Stimulated activated CD8-positive, alpha-beta memory T cell treated with anti-CD3 and anti-CD28 coated beads, Interleukin-12 subunit alpha, Interleukin-12 subunit beta, amount 100 ng/mL, for 24 hours (primary cell): ENCODE measurements around the gene ZBTB16.

Experiments
- DNase-seq: peaks from one replicate; pipeline ENCODE4 v3.0.0-alpha.2; 2020; ENCODE audit errors: extremely low read depth

ZBTB16 gene

GRCh38 chr11:114185436-114185835 lies 125.9 kb downstream of the ZBTB16 start:
- no peak for DNase-seq

- no peak for DNase-seq
These were observed 127.7 kb downstream of the ZBTB16 start for GRCh38 chr11:114187173-114187572.

GRCh38 chr11:114188851-114189570 lies 129.5 kb downstream of the ZBTB16 start:
- DNase-seq: no peak

DNA sequence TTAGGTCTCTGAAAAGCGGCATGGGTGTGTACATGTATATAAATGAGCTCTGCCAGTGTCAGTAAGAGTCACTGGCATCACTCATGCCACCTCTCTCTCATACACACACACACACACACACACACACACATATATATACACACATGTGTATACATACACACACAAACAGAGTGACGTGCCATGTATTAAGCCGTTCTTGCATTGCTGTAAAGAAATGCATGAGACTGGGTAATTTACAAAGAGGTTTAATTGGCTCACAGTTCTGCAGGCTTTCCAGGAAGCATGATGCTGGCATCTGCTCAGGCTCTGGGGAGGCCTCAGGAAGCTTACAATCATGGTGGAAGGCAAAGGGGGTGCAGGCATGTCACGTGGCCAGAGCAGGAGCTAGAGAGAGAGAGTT lies 131.1 kb downstream of the ZBTB16 start:
- DNase-seq: no peak

DNA sequence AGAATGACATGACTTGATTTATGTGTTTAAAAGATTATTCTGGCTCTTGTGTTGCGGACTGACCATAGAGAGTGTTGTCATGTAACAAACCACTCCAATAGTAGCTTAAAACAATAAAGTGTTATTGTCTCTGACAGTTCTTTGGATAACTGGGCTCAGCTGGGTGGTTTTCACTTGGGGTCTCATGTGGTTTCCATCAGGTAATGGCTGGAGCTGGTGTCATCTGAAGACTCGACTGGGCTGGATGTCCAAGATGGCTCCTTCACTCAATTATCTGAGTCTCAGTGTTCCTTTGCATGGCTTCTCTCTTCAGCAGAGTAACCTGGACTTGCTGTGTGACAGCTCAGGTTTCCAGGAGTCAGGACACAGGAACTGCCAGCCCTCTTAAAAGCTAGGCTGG lies 132.4 kb downstream of the ZBTB16 start:
- DNase-seq: no peak

- no peak for DNase-seq
These were observed 133.4 kb downstream of the ZBTB16 start for GRCh38 chr11:114192841-114193389.

DNA sequence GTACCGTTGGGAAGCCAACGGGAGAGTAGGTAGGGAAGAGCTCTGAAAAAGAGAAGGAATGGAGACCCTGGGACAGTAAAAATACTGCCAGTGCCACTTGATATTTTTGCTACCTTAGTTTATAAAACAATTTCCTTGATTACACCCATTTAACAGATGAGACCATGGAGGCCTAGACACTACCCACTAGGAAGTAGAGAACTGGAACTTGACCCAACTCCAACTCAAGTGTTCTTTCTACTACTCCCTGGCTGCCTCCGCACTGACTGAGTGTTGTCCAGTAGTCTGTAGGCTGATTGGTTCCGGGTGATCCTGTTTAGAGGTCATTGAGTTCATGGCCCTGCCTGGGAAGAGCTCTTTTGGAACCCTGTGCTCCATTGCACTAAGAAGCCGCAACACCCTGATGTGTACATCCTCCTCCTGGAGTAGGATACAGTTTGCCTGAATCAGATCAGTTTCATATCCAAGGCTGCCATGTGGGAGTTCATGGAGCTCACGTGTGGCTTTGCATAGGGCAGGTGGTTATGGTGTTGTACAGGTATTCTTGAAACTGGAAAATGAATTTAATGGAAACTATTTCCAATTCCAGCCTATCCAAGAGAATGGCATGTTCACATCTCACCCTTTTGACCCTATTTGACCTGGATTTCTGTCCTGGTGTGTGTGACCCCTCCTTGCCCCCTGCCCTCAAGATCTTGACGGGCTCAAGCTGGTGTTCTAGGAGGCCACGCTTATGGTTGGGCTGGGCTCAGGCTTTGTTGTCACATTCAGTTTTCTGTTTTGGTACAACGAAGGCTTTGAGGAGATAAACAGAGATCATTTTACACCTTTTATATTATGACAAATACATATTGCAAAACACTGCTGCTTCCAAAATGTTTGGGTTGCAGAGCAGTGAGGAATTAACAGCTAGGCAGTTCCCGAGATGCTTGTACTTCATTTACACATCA lies 134.5 kb downstream of the ZBTB16 start:
- no peak for DNase-seq

GRCh38 chr11:114194702-114195101 lies 135.2 kb downstream of the ZBTB16 start:
- DNase-seq: no peak

DNA sequence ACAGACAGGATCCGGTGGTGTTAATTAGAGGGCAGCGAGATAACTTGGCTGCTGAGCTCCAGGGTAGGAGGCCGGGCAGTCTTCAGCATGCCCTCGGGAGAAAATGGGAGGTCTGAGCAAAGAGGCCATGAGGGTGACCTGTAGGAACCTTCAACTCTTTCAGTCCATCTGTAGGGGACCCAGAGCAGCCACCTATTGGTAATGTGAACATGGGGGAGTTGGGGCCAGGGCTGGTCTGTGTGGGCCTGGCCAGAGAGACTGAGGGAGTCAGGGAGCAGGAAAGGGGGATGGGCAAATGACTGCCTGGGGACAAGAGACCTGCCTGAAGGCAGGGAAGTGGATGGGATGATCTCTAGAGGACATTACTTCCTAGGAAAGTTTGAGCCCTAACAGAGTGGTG lies 135.6 kb downstream of the ZBTB16 start:
- DNase-seq: no peak

- no peak for DNase-seq
These were observed 136.6 kb downstream of the ZBTB16 start for GRCh38 chr11:114195981-114196731.

DNA sequence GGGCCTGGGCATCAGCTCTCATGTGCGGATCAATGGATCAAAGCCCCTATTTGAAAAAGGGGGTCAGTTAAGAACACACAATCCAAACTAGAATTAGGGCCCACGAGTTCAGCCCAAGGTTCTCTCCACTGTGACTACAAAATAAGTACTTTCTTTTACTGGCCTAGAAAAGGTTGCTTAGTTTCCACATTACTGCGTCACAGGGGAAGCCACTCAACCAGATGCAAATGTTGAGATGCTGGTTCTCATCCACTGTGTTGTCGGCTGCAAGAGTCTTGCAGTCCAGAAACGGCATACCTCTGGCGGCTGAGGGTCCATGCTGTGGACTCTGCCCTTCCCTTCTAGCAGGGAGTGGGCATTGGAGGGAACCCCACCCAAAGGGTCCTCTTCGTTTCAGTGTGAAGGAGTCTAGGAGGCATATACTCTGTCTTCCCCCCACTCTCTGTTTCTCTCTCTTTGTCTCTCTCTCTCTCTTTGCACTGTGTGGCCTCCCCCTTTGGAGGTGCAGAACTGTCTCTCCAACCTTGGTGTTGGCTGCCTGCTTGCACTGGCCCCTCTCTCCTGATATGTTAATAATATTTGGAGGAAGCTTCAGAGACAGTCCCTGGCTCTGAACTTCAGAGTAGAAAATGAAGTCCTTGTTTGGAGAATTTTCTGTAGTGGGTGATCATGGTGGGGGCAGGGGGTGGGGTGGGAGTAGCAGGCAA lies 137.6 kb downstream of the ZBTB16 start:
- DNase-seq: no peak

DNA sequence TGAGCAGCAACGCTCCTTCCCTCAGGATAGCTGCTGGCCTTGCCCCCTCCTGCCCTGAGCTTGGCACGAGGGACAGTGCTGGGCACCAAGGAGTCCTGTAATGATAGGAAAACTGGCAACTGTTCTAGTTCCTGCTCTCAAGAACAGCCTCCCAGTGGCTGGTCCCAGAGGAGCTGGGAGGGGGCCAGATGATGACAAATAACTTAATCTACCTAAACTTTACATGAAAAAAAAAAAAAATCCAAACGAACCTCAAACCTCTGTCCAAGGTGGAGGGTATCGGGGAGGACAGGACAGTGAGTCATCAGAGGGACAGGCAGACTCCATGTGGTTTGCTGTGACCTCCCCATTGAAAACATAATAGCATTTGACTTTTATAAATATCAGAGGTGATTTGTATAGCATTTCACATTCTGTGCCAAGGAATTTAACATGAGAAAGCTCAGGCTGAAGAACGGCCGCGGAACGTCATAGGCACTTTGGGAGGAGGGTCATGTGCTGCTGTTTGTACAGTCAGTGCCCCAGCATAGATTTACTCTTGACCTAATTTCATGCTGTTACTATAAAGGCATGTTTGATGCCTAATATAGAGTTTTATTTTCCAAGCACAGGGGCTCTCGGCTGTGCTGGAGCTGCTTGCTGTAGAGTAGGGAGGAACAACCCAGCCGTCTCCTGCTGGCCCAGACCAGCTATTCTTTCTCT lies 138.4 kb downstream of the ZBTB16 start:
- DNase-seq: no peak

DNA sequence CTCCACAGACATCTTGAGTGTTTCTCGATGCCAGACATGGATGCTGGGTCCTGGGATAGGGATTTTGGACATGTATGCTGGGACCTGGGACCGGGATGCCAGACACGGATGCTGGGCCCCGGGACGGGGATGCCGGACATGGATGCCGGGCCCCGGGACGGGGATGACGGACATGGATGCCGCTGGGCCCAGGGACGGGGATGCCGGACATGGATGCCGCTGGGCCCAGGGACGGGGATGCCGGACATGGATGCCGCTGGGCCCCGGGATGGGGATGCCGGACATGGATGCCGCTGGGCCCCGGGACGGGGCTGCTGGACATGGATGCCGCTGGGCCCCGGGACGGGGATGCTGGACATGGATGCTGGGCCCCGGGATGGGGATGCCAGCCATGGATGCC lies 139.5 kb downstream of the ZBTB16 start:
- no peak for DNase-seq

- no peak for DNase-seq
These were observed 141.0 kb downstream of the ZBTB16 start for GRCh38 chr11:114200351-114201133.

GRCh38 chr11:114201219-114201618 lies 141.7 kb downstream of the ZBTB16 start:
- DNase-seq: no peak

DNA sequence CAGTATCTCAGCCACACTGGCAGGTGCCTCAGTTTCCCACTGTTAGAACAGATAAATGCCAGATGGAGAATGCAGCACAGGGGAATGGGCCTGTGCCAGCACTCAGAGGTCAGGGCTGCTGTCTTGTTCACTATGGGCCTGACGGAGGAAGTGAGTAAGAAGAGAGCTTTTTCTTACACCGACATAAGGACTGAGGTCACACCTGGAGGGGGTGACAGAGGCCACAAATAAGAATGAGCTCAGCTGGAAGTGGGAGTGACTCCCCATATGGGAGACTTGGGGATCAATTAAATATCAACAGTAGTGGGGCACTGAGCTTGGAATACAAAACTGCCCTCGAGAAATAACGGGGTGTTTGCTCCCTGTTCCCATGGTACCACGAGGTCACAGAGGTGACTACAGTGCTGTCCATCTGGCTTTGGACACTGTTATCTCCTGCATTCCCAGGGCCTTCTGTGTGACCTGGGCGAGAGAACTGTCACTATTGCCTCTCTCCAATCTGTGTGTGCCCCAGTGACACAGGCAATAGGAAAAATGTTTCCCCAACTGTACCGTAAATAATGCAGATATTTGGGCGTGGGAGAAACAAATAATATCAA lies 142.6 kb downstream of the ZBTB16 start:
- no peak for DNase-seq

GRCh38 chr11:114207096-114207495 lies 147.6 kb downstream of the ZBTB16 start:
- no peak for DNase-seq

DNA sequence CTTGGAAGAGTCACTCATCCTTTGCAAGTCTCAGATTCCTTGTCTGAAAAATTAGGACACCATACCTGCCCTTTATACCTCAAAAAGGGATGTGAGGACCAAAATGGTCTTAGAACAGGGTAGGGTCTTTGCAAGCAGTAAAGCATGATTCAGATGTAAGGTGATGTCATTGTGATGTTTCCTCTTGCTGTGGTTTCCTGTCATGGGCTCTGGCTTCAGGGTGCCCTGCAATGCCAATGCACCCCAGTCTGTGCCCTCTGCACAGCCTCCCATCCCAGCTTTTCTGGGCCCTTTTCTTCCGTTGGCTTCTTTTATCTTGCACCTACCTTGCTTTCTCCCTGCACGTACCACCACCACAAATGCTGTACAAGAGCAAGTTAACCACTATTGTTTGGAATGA lies 148.9 kb downstream of the ZBTB16 start:
- no peak for DNase-seq

DNA sequence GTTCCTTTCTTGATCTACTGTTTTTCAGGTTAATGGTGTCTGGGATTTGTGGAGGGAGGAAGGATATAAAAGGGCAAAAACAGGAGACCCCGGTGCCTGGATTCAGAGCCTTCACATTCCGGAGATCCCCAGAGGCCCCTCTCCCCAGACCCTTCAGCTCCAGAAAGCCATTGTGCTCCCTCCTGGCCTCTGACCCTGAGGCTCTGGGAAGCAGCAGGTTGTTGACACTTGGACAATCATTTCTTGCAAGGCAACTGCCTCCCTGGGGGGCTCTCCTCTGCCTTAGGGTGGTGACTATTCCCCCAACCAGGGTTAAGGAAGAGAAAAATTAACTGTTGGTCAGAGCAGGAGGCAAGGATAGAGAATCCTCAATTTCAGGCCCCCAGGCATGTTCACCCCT lies 149.8 kb downstream of the ZBTB16 start:
- no peak for DNase-seq

GRCh38 chr11:114209904-114210303 lies 150.4 kb downstream of the ZBTB16 start:
- no peak for DNase-seq
